ENCODE data around the gene FYB1. TPM values are rescaled to one million over a fixed set of nuclear protein-coding genes. Genes with fewer than 3 reads are reported as not detected.
A peak's percentile ranks its signal among the peaks of the same experiment; 100 is the strongest.

Gene FYB1
- total and polyA plus RNA-seq, 2 experiments from 2014 or later: not detected

- TF ChIP-seq, protein P1, sequence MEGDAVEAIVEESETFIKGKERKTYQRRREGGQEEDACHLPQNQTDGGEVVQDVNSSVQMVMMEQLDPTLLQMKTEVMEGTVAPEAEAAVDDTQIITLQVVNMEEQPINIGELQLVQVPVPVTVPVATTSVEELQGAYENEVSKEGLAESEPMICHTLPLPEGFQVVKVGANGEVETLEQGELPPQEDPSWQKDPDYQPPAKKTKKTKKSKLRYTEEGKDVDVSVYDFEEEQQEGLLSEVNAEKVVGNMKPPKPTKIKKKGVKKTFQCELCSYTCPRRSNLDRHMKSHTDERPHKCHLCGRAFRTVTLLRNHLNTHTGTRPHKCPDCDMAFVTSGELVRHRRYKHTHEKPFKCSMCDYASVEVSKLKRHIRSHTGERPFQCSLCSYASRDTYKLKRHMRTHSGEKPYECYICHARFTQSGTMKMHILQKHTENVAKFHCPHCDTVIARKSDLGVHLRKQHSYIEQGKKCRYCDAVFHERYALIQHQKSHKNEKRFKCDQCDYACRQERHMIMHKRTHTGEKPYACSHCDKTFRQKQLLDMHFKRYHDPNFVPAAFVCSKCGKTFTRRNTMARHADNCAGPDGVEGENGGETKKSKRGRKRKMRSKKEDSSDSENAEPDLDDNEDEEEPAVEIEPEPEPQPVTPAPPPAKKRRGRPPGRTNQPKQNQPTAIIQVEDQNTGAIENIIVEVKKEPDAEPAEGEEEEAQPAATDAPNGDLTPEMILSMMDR (conservative IDR thresholded peaks at IDR 0.05; ENCODE audit: low read depth in 2 of 2): no peak
- TF ChIP-seq JUNB (IDR thresholded peaks at IDR 0.05; ENCODE audit: unreplicated experiment) (no peak), EZH2 (IDR thresholded peaks at IDR 0.05; ENCODE audit: low read depth, unreplicated experiment) (no peak)
Observed at GRCh38 chr5:39058178-39058921, 161.0 kb downstream of the FYB1 start (continued).

DNA sequence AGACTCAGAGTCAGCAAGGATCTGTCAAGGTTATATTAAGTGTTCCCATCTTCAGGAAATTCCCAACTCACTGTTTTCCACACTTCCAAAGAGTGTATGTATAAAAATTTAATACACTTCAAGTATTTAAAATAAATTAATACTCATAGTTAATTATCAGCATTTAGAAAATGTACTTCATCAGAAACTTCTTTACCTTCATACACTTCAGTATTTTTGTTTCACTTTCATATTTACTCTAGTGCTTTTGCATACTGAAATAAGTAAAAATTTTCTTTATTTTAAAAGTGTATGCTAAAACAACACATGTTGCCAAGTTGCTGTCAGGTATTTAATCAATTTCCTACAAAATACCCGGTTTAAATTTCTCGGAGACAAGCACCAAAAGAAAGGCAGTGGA is 161.6 kb downstream of the FYB1 start:
- Histone ChIP-seq H3K79me2 (replicated peaks; ENCODE audit: insufficient read depth) (peaks cover 97% of the 10 kb centered on the region), H4K20me1 (replicated peaks; ENCODE audit: insufficient read depth) (no peaks in the 10 kb centered on the region; the same call in 1 of the 2 replicates)

GRCh38 chr5:39055768-39056398 is 163.5 kb downstream of the FYB1 start:
- no peaks in the 10 kb centered on the region for H3K36me3 ChIP-seq (ENCODE audit: insufficient read depth)
- H3K4me1 Mint-ChIP-seq: peaks cover 3% of the 10 kb centered on the region; the same call in 2 of the 3 replicates
- H3K9me2 ChIP-seq (ENCODE audit: insufficient read depth): no peaks in the 10 kb centered on the region
- no peak overlapping the region for H3K4me3 ChIP-seq
- peaks cover 2% of the 10 kb centered on the region for H3K27me3 Mint-ChIP-seq (ENCODE audit: insufficient read depth, low read depth, poor library complexity)
- peaks cover 97% of the 10 kb centered on the region for H3K79me2 ChIP-seq (replicated peaks; ENCODE audit: insufficient read depth)
- peaks cover 12% of the 10 kb centered on the region for H3K4me1 ChIP-seq (ENCODE audit: insufficient read depth)
- H4K20me1 ChIP-seq (replicated peaks; ENCODE audit: insufficient read depth): no peaks in the 10 kb centered on the region
- no peak overlapping the region for H3K4me3 Mint-ChIP-seq
- peak overlapping the region; percentile 87; the same call in 1 of the 2 replicates for H3K27ac Mint-ChIP-seq
- H3K4me2 ChIP-seq: no peak overlapping the region
- no peak overlapping the region for H2AFZ ChIP-seq
- no peaks in the 10 kb centered on the region for H3K9me3 Mint-ChIP-seq
- 0 out of 2 replicates have a peak overlapping the region, but pooled peaks have one; percentile 22 for H3K27ac ChIP-seq (ENCODE audit: low read depth)
- H3F3A ChIP-seq (replicated peaks; ENCODE audit: low read depth): no peaks in the 10 kb centered on the region
- no peak for ATAC-seq
- DNase-seq (ENCODE audit: low spot score): no peak
- H3K27me3 ChIP-seq (ENCODE audit: insufficient read depth): no peaks in the 10 kb centered on the region
- H3K36me3 Mint-ChIP-seq (ENCODE audit: low read depth): no peaks in the 10 kb centered on the region
- TF ChIP-seq, protein P2, sequence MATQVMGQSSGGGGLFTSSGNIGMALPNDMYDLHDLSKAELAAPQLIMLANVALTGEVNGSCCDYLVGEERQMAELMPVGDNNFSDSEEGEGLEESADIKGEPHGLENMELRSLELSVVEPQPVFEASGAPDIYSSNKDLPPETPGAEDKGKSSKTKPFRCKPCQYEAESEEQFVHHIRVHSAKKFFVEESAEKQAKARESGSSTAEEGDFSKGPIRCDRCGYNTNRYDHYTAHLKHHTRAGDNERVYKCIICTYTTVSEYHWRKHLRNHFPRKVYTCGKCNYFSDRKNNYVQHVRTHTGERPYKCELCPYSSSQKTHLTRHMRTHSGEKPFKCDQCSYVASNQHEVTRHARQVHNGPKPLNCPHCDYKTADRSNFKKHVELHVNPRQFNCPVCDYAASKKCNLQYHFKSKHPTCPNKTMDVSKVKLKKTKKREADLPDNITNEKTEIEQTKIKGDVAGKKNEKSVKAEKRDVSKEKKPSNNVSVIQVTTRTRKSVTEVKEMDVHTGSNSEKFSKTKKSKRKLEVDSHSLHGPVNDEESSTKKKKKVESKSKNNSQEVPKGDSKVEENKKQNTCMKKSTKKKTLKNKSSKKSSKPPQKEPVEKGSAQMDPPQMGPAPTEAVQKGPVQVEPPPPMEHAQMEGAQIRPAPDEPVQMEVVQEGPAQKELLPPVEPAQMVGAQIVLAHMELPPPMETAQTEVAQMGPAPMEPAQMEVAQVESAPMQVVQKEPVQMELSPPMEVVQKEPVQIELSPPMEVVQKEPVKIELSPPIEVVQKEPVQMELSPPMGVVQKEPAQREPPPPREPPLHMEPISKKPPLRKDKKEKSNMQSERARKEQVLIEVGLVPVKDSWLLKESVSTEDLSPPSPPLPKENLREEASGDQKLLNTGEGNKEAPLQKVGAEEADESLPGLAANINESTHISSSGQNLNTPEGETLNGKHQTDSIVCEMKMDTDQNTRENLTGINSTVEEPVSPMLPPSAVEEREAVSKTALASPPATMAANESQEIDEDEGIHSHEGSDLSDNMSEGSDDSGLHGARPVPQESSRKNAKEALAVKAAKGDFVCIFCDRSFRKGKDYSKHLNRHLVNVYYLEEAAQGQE (IDR thresholded peaks at IDR 0.05; ENCODE audit: unreplicated experiment): no peak
- no peak for TF ChIP-seq STAT1 (IDR thresholded peaks at IDR 0.05; ENCODE audit: unreplicated experiment)
- TF ChIP-seq ZNF462 (CRISPR knock-in tag; IDR thresholded peaks at IDR 0.05): no peak

More for the DNA sequence above, 161.6 kb downstream of the FYB1 start:
- Histone ChIP-seq H3K9me2 (ENCODE audit: insufficient read depth) (no peaks in the 10 kb centered on the region), H3K27ac (ENCODE audit: low read depth) (no peak overlapping the region), H2AFZ (no peak overlapping the region), H3K4me3 (no peak overlapping the region), H3F3A (replicated peaks; ENCODE audit: low read depth) (no peaks in the 10 kb centered on the region), H3K4me1 (ENCODE audit: insufficient read depth) (peaks cover 12% of the 10 kb centered on the region), H3K36me3 (ENCODE audit: insufficient read depth) (no peaks in the 10 kb centered on the region), H3K27me3 (ENCODE audit: insufficient read depth) (no peaks in the 10 kb centered on the region), H3K4me2 (no peak overlapping the region)
- Mint-ChIP-seq H3K27me3 (ENCODE audit: insufficient read depth, low read depth, poor library complexity) (no peaks in the 10 kb centered on the region), H3K27ac (no peak overlapping the region), H3K4me3 (no peak overlapping the region), H3K4me1 (peaks cover 8% of the 10 kb centered on the region; the same call in 2 of the 3 replicates), H3K36me3 (ENCODE audit: low read depth) (no peaks in the 10 kb centered on the region), H3K9me3 (no peaks in the 10 kb centered on the region)
- no peak for ATAC-seq
- no peak for TF ChIP-seq JUNB (IDR thresholded peaks at IDR 0.05; ENCODE audit: unreplicated experiment)
- no peak for DNase-seq (ENCODE audit: low spot score)

Measured in GM23338 (cell line).